Measurements from ENCODE around the gene TFCP2. TPM values are rescaled to one million over a fixed set of nuclear protein-coding genes. Genes with fewer than 3 reads are reported as not detected.

TFCP2 gene
- total and polyA plus RNA-seq, 7 donors = 7.8 to 24.6 (median 16.4) TPM

- Histone ChIP-seq H3K4me3 (no peak overlapping the region), H3K4me1 (no peaks in the 10 kb centered on the region), H3K9me3 (no peaks in the 10 kb centered on the region), H3K36me3 (ENCODE audit: insufficient read depth in 1 of 2, low read depth in 1 of 2) (no peaks in the 10 kb centered on the region), H3K27me3 (ENCODE audit: insufficient read depth in 3 of 3, low read length in 2 of 3) (no peaks in the 10 kb centered on the region), H3K27ac (no peak overlapping the region)
- TF ChIP-seq CTCF (IDR thresholded peaks at IDR 0.05) = no peak
- intact Hi-C loops (cut with DNase I) = no loop called here
- WGBS, 3 donors = 87 to 94% (median 93%) methylated on average over 3 of the region's 3 CpGs
- no peak for ATAC-seq
- DNase-seq = no peak
Measured at GRCh38 chr12:51156245-51156765, 16.6 kb downstream of the TFCP2 start.

GRCh38 chr12:51152953-51153352 lies 20.0 kb downstream of the TFCP2 start:
- no peaks in the 10 kb centered on the region for H3K4me1 ChIP-seq
- intact Hi-C loops (cut with DNase I) = no loop called here
- 91 to 100% (median 97%) methylated on average over 1 of the region's 1 CpG for WGBS, 3 donors
- no peaks in the 10 kb centered on the region for H3K9me3 ChIP-seq
- no peak overlapping the region for H3K27ac ChIP-seq
- H3K27me3 ChIP-seq (ENCODE audit: insufficient read depth in 3 of 3, low read length in 2 of 3) = no peaks in the 10 kb centered on the region
- DNase-seq (no peak), ATAC-seq (no peak)
- H3K4me3 ChIP-seq = no peak overlapping the region
- H3K36me3 ChIP-seq (ENCODE audit: insufficient read depth in 1 of 2, low read depth in 1 of 2) = no peaks in the 10 kb centered on the region
- no peak for TF ChIP-seq CTCF (IDR thresholded peaks at IDR 0.05)

- DNase-seq (no peak), ATAC-seq (no peak)
- Histone ChIP-seq H3K9me3 (no peaks in the 10 kb centered on the region), H3K4me3 (no peak overlapping the region), H3K4me1 (peaks cover 5% of the 10 kb centered on the region), H3K27me3 (ENCODE audit: insufficient read depth in 3 of 3, low read length in 2 of 3) (no peaks in the 10 kb centered on the region), H3K27ac (no peak overlapping the region), H3K36me3 (ENCODE audit: insufficient read depth in 1 of 2, low read depth in 1 of 2) (no peaks in the 10 kb centered on the region)
- intact Hi-C loops (cut with DNase I) = no loop called here
- TF ChIP-seq CTCF (IDR thresholded peaks at IDR 0.05) = no peak
- 63 to 67% (median 64%) methylated on average over 3 of the region's 3 CpGs for WGBS, 3 donors
Measured at GRCh38 chr12:51150777-51151176, 22.2 kb downstream of the TFCP2 start.

GRCh38 chr12:51147309-51147708 lies 25.6 kb downstream of the TFCP2 start:
- no peaks in the 10 kb centered on the region for H3K27me3 ChIP-seq (ENCODE audit: insufficient read depth in 3 of 3, low read length in 2 of 3)
- H3K9me3 ChIP-seq = no peaks in the 10 kb centered on the region
- ATAC-seq = no peak
- no peak for TF ChIP-seq CTCF (IDR thresholded peaks at IDR 0.05)
- no peaks in the 10 kb centered on the region for H3K36me3 ChIP-seq (ENCODE audit: insufficient read depth in 1 of 2, low read depth in 1 of 2)
- no peak for DNase-seq
- intact Hi-C loops (cut with DNase I) = no loop called here
- peaks cover 5% of the 10 kb centered on the region for H3K4me1 ChIP-seq
- no peak overlapping the region for H3K27ac ChIP-seq
- H3K4me3 ChIP-seq = no peak overlapping the region
- 79 to 90% (median 84%) methylated on average over 1 of the region's 1 CpG for WGBS, 3 donors

GRCh38 chr12:51139292-51139844 lies 33.6 kb downstream of the TFCP2 start:
- 95 to 99% (median 98%) methylated on average over 3 of the region's 3 CpGs for WGBS, 3 donors

More at GRCh38 chr12:51139292-51139844, 33.6 kb downstream of the TFCP2 start:
- no peak for DNase-seq
- Histone ChIP-seq H3K27ac (no peak overlapping the region), H3K36me3 (ENCODE audit: insufficient read depth in 1 of 2, low read depth in 1 of 2) (peaks cover 0 to 24% of the 10 kb centered on the region in 2 donors), H3K27me3 (ENCODE audit: insufficient read depth in 3 of 3, low read length in 2 of 3) (no peaks in the 10 kb centered on the region), H3K4me3 (no peak overlapping the region), H3K9me3 (no peaks in the 10 kb centered on the region), H3K4me1 (no peaks in the 10 kb centered on the region)
- no peak for ATAC-seq
- no peak for TF ChIP-seq CTCF (IDR thresholded peaks at IDR 0.05)
- intact Hi-C loops (cut with DNase I) = no loop called here

Measured in psoas muscle (tissue), 8 donors.